Liver (tissue), 3 donors: ENCODE data around the gene PLEKHA7.

ENCODE experiments used
- GABPA ChIP-seq, 2 donors: IDR thresholded peaks in 1 of 2; conservative IDR thresholded peaks in 1 of 2; 2 replicates each; pipeline ENCODE4 v1.6.1; 2016; ENCODE audit warnings: antibody characterized with exemption in 2 of 2, mild to moderate bottlenecking in 1 of 2, moderate library complexity in 1 of 2
- REST ChIP-seq: IDR thresholded peaks from 2 replicates; pipeline ENCODE4 v1.6.1; 2016; ENCODE audit warnings: antibody characterized with exemption, mild to moderate bottlenecking
- SP1 ChIP-seq: IDR thresholded peaks from 2 replicates; pipeline ENCODE4 v1.6.1; 2018; ENCODE audit warnings: antibody characterized with exemption, mild to moderate bottlenecking
- TF ChIP-seq, protein P1 (sequence below): fragments of 150-350 bp; IDR thresholded peaks from 2 replicates; pipeline ENCODE4 v1.5.1; 2017; ENCODE audit warnings: improper control_type of control experiment, low read depth, low read length; ENCODE audit not compliant: missing input control
- donor health status: healthy.
- donor health status: healthy.

DNA sequence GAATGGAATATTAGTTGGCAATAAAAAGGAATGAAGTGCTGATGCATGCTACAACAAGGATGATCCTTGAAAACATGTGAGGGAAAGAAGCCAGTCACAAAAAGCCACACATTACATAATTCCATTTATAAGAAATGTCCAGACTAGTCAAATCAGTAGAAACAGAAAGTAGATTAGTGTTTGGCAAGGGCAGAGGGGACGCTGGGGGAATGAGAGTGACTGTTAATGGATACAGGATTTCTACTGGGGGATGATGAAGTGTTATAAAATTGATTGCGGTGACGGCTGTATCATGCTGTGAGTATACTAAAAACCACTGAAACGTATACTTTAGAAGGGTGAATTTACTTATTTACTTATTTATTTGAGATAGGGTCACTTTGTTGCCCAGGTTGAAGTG, 217.9 kb downstream of the PLEKHA7 start:
- TF ChIP-seq, protein P1, sequence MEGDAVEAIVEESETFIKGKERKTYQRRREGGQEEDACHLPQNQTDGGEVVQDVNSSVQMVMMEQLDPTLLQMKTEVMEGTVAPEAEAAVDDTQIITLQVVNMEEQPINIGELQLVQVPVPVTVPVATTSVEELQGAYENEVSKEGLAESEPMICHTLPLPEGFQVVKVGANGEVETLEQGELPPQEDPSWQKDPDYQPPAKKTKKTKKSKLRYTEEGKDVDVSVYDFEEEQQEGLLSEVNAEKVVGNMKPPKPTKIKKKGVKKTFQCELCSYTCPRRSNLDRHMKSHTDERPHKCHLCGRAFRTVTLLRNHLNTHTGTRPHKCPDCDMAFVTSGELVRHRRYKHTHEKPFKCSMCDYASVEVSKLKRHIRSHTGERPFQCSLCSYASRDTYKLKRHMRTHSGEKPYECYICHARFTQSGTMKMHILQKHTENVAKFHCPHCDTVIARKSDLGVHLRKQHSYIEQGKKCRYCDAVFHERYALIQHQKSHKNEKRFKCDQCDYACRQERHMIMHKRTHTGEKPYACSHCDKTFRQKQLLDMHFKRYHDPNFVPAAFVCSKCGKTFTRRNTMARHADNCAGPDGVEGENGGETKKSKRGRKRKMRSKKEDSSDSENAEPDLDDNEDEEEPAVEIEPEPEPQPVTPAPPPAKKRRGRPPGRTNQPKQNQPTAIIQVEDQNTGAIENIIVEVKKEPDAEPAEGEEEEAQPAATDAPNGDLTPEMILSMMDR = no peak
- TF ChIP-seq REST (no peak), SP1 (no peak), GABPA (IDR thresholded peaks at IDR 0.05 in 1 of 2, conservative IDR thresholded peaks at IDR 0.05 in 1 of 2) (no peak)
